GM12878 (cell line): ENCODE results near the gene ARAP1. TPM values are rescaled to one million over a fixed set of nuclear protein-coding genes. Genes with fewer than 3 reads are reported as not detected.

Source experiments
- ATAC-seq: fragments of 200-7000 bp; cut with Tn5 transposase; 3 replicates; pipeline ENCODE4 v1.9.1; 2020; ENCODE audit warnings: mild to moderate bottlenecking, moderate library complexity
- BruUV-seq: library from RNA; stranded (reverse); fragments of 400-500 nt; replicated peaks from 2 replicates; lab custom pipeline; 2021; lab: Mats Ljungman, UMichigan
- CTCF ChIA-PET: fragments of 300-600 bp; sonication (Branson Sonifier 250); formaldehyde crosslinking; extraction: SDS; loops from one replicate; lab custom pipeline; 2021; ENCODE audit warnings: inconsistent platforms; lab: Yijun Ruan, JAX
- POLR2A ChIA-PET: fragments of 350-600 bp; formaldehyde crosslinking; extraction: SDS; loops from one replicate; lab custom pipeline; 2021; ENCODE audit warnings: inconsistent platforms; lab: Charles Lee
- RAD21 ChIA-PET: fragments of 300-600 bp; sonication (Branson Sonifier 250); formaldehyde crosslinking; loops from one replicate; lab custom pipeline; 2023; ENCODE audit warnings: antibody characterized with exemption; ENCODE audit not compliant: unreplicated experiment; lab: Charles Lee
- SMC1A ChIA-PET: fragments of 300-600 bp; sonication (Branson Sonifier 250); formaldehyde crosslinking; loops from one replicate; lab custom pipeline; 2023; ENCODE audit not compliant: unreplicated experiment, uncharacterized antibody; lab: Charles Lee
- DNase-seq: peaks from one replicate; pipeline ENCODE4 v3.0.0-alpha.2; 2011; ENCODE audit warnings: low read depth, low spot score
- FAIRE-seq: peaks from 3 replicates; lab custom pipeline; 2011; peaks lifted over from hg19 to GRCh38; lab: Jason Lieb, UNC
- H2AFZ ChIP-seq: 2 replicates; pipeline ENCODE4 v1.6.0; 2011; ENCODE audit warnings: low read depth, low read length, control low read depth; ENCODE audit not compliant: control insufficient read depth
- H3K27ac ChIP-seq: 2 replicates; pipeline ENCODE4 v1.5.1; 2011; ENCODE audit warnings: control low read depth; ENCODE audit not compliant: control insufficient read depth, insufficient read depth
- H3K27me3 ChIP-seq, 2 experiments: replicated peaks in 1 of 2; 2 replicates each; pipeline versions ENCODE4 v1.6.0 to v1.6.1; 2011; ENCODE audit warnings: low read length in 1 of 2; ENCODE audit not compliant: control insufficient read depth in 2 of 2, insufficient read depth in 2 of 2
- H3K36me3 ChIP-seq, 2 experiments: 2 replicates each; pipeline ENCODE4 v1.5.1; 2011; ENCODE audit warnings: low read length in 1 of 2; ENCODE audit not compliant: control insufficient read depth in 2 of 2, insufficient read depth in 2 of 2
- H3K4me1 ChIP-seq: 2 replicates; pipeline ENCODE4 v1.6.1; 2011; ENCODE audit warnings: mild to moderate bottlenecking, low read length, moderate library complexity, mixed read lengths; ENCODE audit not compliant: control insufficient read depth, insufficient read depth
- H3K4me2 ChIP-seq: 2 replicates; pipeline ENCODE4 v1.6.0; 2011; ENCODE audit warnings: control low read depth; ENCODE audit not compliant: control insufficient read depth, insufficient read depth
- H3K4me3 ChIP-seq: fragments of 200-600 bp; sonication (generic); 2 replicates; pipeline ENCODE4 v1.5.1; 2016
- H3K79me2 ChIP-seq: 2 replicates; pipeline ENCODE4 v1.6.0; 2011; ENCODE audit warnings: low read length; ENCODE audit not compliant: control insufficient read depth, insufficient read depth
- H3K9ac ChIP-seq: 2 replicates; pipeline ENCODE4 v1.8.0; 2011; ENCODE audit warnings: low read length, control low read depth, mixed read lengths; ENCODE audit not compliant: control insufficient read depth, insufficient read depth
- H3K9me3 ChIP-seq: replicated peaks from 3 replicates; pipeline ENCODE4 v1.5.1; 2011; ENCODE audit warnings: mild to moderate bottlenecking, low read length; ENCODE audit not compliant: control insufficient read depth, insufficient read depth
- H4K20me1 ChIP-seq: 2 replicates; pipeline ENCODE4 v1.6.0; 2011; ENCODE audit not compliant: control insufficient read depth, insufficient read depth
- ETV6 ChIP-seq, 2 experiments: fragments of 450-650 bp in 1 of 2; IDR thresholded peaks in 1 of 2; conservative IDR thresholded peaks in 1 of 2; 2 replicates each; pipeline ENCODE4 v1.6.1; 2014; ENCODE audit warnings: antibody characterized with exemption in 1 of 2, borderline replicate concordance in 1 of 2, low read depth in 1 of 2, mild to moderate bottlenecking in 1 of 2, moderate library complexity in 1 of 2
- LARP7 ChIP-seq: fragments of 450-650 bp; IDR thresholded peaks from 2 replicates; pipeline ENCODE4 v1.6.1; 2017; ENCODE audit warnings: mild to moderate bottlenecking
- RBBP5 ChIP-seq: fragments of 200-600 bp; sonication (generic); conservative IDR thresholded peaks from 2 replicates; pipeline ENCODE4 v1.6.1; 2016
- RCOR1 ChIP-seq: conservative IDR thresholded peaks from 2 replicates; pipeline ENCODE4 v1.6.1; 2012; ENCODE audit warnings: low read depth, low read length, improper control_type of control experiment
- RELB ChIP-seq: fragments of 450-650 bp; IDR thresholded peaks from 2 replicates; pipeline ENCODE4 v1.6.1; 2017; ENCODE audit warnings: low read depth, mild to moderate bottlenecking, moderate library complexity
- SMAD1 ChIP-seq: fragments of 450-650 bp; IDR thresholded peaks from 2 replicates; pipeline ENCODE4 v1.6.1; 2018; ENCODE audit warnings: mild to moderate bottlenecking, low read depth; ENCODE audit not compliant: partially characterized antibody
- YBX1 ChIP-seq: fragments of 450-650 bp; IDR thresholded peaks from 2 replicates; pipeline ENCODE4 v1.6.1; 2016; ENCODE audit warnings: antibody characterized with exemption
- ZBTB40 ChIP-seq: fragments of 450-650 bp; IDR thresholded peaks from 2 replicates; pipeline ENCODE4 v1.6.1; 2016; ENCODE audit warnings: mild to moderate bottlenecking, moderate library complexity, borderline replicate concordance
- WGBS: methylation state at CpG from one replicate; pipeline ENCODE4 v1.1.6; 2016; ENCODE audit warnings: low lambda C conversion rate; ENCODE audit not compliant: insufficient replicate concordance, insufficient coverage; ENCODE audit errors: missing lambda C conversion rate; 5-methylcytosine and 5-hydroxymethylcytosine counted together
- in situ Hi-C: fragments of 300-500 bp; cut with MboI; formaldehyde crosslinking; loops from 9 replicates; pipeline ENCODE4 v1.14.3; 2018; ENCODE audit warnings: mixed read lengths
- intact Hi-C: fragments of 100-400 bp; cut with micrococcal nuclease; formaldehyde crosslinking; loops from one replicate; pipeline ENCODE4 v1.14.2; 2022; ENCODE audit not compliant: unreplicated experiment
- polyA plus RNA-seq, 11 experiments: library from polyadenylated mRNA; depleted of rRNA in 4 of 11; unstranded in 6 of 11; stranded (reverse) in 5 of 11; fragments of >200 nt; fragmentation: Nextera tagmentation in 4 of 11; fragmentation: Illumina TruSeq in 1 of 11; extraction: Ambion mirVana in 4 of 11; extraction: Trizol in 1 of 11; gene quantifications; 1 replicate in 1 of 11; 2 replicates in 10 of 11; pipeline versions ENCODE4 v1.2.1 to v1.2.3, GENCODE V29; 2011 to 2016; ENCODE audit warnings: inconsistent platforms in 2 of 11, missing spikeins in 2 of 11, low read depth in 1 of 11
- total RNA-seq, 4 experiments: library from RNA; depleted of rRNA in 3 of 4; stranded (reverse); fragments of >200 nt in 3 of 4; fragmentation: Illumina TruSeq in 1 of 4; extraction: Trizol in 1 of 4; gene quantifications; 2 replicates each; pipeline versions ENCODE4 v1.2.1 to v1.2.3, GENCODE V29; 2013 to 2021
- TF ChIP-seq, protein P1 (sequence below): IDR thresholded peaks from 2 replicates; pipeline ENCODE4 v1.6.1; 2011; ENCODE audit warnings: borderline replicate concordance, low read depth, mild to moderate bottlenecking, moderate library complexity, low read length; ENCODE audit not compliant: insufficient read depth, poor library complexity, severe bottlenecking

The ARAP1 gene
- total and polyA plus RNA-seq, 10 of the 15 experiments (the other 5 are each of a cell fraction or from before 2014, with no cell fraction given) = 0.55 to 102 (median 51.0) TPM

- no peak for TF ChIP-seq ZBTB40
- TF ChIP-seq RELB = no peak
- no peak for TF ChIP-seq SMAD1
- TF ChIP-seq YBX1 = no peak
Observed at GRCh38 chr11:72637198-72637597, 115.0 kb downstream of the ARAP1 start (continued).

- ChIA-PET POLR2A (no interaction called here), RAD21 (no interaction called here), CTCF (interaction anchor here (0.8 kb wide), 1 partner anchor 25 kb away, joined by 3 read pairs; no protein-coding TSS in a partner anchor), SMC1A (no interaction called here)
- Histone ChIP-seq H3K4me1 (no peaks in the 10 kb centered on the region), H2AFZ (no peak overlapping the region), H3K4me2 (no peak overlapping the region), H3K79me2 (no peaks in the 10 kb centered on the region), H3K27ac (no peak overlapping the region), H3K9me3 (no peaks in the 10 kb centered on the region), H3K27me3 (peaks cover 3 to 5% of the 10 kb centered on the region in 2 experiments; a peak in 3 of 4 replicates), H3K36me3 (no peaks in the 10 kb centered on the region), H3K9ac (no peak overlapping the region), H4K20me1 (no peaks in the 10 kb centered on the region), H3K4me3 (no peak overlapping the region)
- ATAC-seq (no peak), FAIRE-seq (no peak), DNase-seq (no peak)
- BruUV-seq = no TSS peak
- WGBS = 21% methylated on average over 3 of the region's 3 CpGs
- intact Hi-C loops (no loop called here), in situ Hi-C loops (no loop called here)
- TF ChIP-seq RBBP5 (no peak), ETV6 (conservative IDR thresholded peaks at IDR 0.05 in 1 of 2, IDR thresholded peaks at IDR 0.05 in 1 of 2; ENCODE audit: borderline replicate concordance in 1 of 2, low read depth in 1 of 2) (no peak), LARP7 (no peak), RCOR1 (no peak)
- TF ChIP-seq, protein P1, sequence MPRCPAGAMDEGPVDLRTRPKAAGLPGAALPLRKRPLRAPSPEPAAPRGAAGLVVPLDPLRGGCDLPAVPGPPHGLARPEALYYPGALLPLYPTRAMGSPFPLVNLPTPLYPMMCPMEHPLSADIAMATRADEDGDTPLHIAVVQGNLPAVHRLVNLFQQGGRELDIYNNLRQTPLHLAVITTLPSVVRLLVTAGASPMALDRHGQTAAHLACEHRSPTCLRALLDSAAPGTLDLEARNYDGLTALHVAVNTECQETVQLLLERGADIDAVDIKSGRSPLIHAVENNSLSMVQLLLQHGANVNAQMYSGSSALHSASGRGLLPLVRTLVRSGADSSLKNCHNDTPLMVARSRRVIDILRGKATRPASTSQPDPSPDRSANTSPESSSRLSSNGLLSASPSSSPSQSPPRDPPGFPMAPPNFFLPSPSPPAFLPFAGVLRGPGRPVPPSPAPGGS = no peak
Observed at GRCh38 chr11:72636376-72636775, 115.8 kb downstream of the ARAP1 start.
